ENCODE data around the gene ZNF519.

- TF ChIP-seq CTCF (IDR thresholded peaks at IDR 0.05; ENCODE audit: low read depth, low read length, poor library complexity, severe bottlenecking) (no peak), EZH2phosphoT487 (IDR thresholded peaks at IDR 0.05; ENCODE audit: borderline replicate concordance, low read length) (no peak)
Measured at GRCh38 chr18:14179306-14179705, 47.1 kb upstream of the ZNF519 start.

All from DOHH2 (cell line).